ENCODE measurements around the gene HS3ST3A1. TPM values are rescaled to one million over a fixed set of nuclear protein-coding genes. Genes with fewer than 3 reads are reported as not detected.

HS3ST3A1 gene
- total and polyA plus RNA-seq, 2 of the 8 experiments (the other 6 are each of a cell fraction or from before 2014, with no cell fraction given): 5.4 to 5.7 TPM

DNA sequence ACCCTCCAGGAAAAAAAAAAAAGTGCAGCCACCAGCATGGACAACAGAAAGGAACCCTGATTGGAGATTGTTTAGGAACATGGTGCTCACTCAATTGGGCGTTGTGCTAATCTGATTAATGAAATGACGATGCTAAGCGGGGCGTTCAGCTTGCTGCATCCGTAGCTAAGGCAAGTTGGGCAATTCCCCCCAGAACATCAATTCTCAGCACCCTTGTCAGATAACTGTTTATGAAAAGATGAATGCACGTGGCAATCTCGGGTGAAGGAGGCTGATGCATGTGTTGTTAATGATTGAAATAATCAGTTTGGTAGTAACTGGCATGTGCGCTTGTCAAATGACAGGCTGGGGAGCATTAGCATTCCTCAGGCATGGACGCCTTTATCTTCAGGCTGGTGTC is 57.0 kb downstream of the HS3ST3A1 start:
- Histone ChIP-seq H4K5ac (ENCODE audit: insufficient read length, low read depth, low read length) (no peak overlapping the region), H3K79me2 (ENCODE audit: control insufficient read depth in 1 of 2, insufficient read depth in 2 of 2, low read length in 2 of 2) (no peaks in the 10 kb centered on the region), H3K23ac (ENCODE audit: insufficient read length) (no peak overlapping the region), H3K79me1 (ENCODE audit: low read depth, low read length) (no peaks in the 10 kb centered on the region), H4K91ac (replicated peaks; ENCODE audit: insufficient read length, low read length) (no peak overlapping the region), H4K20me1 (replicated peaks in 1 of 2; ENCODE audit: control insufficient read depth in 1 of 2, insufficient read depth in 2 of 2, low read length in 2 of 2) (no peaks in the 10 kb centered on the region), H3K14ac (ENCODE audit: insufficient read length) (no peak overlapping the region), H2BK15ac (ENCODE audit: low read length) (no peak overlapping the region), H3K9me3 (ENCODE audit: insufficient read depth in 2 of 2, low read depth in 1 of 2, low read length in 1 of 2) (no peaks in the 10 kb centered on the region), H3K4ac (replicated peaks; ENCODE audit: insufficient read length, low read depth, low read length) (no peak overlapping the region), H2BK20ac (ENCODE audit: low read length) (no peak overlapping the region), H3K23me2 (ENCODE audit: low read depth, low read length) (no peaks in the 10 kb centered on the region), H2BK120ac (replicated peaks; ENCODE audit: low read depth, low read length) (no peak overlapping the region), H3K4me2 (ENCODE audit: insufficient read depth in 1 of 2, low read depth in 2 of 2, low read length in 2 of 2) (no peak overlapping the region), H2AK5ac (ENCODE audit: low read depth, low read length) (no peak overlapping the region), H3K36me3 (ENCODE audit: control insufficient read depth in 2 of 4, insufficient read depth in 4 of 4, low read length in 3 of 4) (no peaks in the 10 kb centered on the region; a peak in 2 of 8 replicates), H3K27me3 (replicated peaks in 1 of 4; ENCODE audit: control insufficient read depth in 3 of 4, extremely low read depth in 1 of 4, insufficient read depth in 3 of 4, low read length in 3 of 4) (no peaks in the 10 kb centered on the region), H4K8ac (ENCODE audit: extremely low read depth, insufficient read depth, low read length) (no peak overlapping the region), H3K18ac (ENCODE audit: extremely low read depth, low read length) (no peak overlapping the region), H3K56ac (replicated peaks; ENCODE audit: insufficient read length, low read depth, low read length) (no peak overlapping the region), H3K4me3 (ENCODE audit: extremely low read depth in 1 of 4, insufficient read depth in 2 of 4, low read depth in 3 of 4, low read length in 4 of 4) (no peak overlapping the region), H2AFZ (ENCODE audit: low read length) (no peak overlapping the region), H3K9ac (replicated peaks in 1 of 4; ENCODE audit: extremely low read depth in 1 of 4, low read depth in 3 of 4, low read length in 3 of 4) (no peak overlapping the region), H3K4me1 (replicated peaks in 1 of 4; ENCODE audit: control insufficient read depth in 3 of 4, insufficient read depth in 4 of 4, low read length in 3 of 4) (no peaks in the 10 kb centered on the region), H2BK5ac (ENCODE audit: low read depth, low read length) (no peak overlapping the region), H2BK12ac (ENCODE audit: low read depth, low read length) (no peak overlapping the region), H3K27ac (ENCODE audit: low read depth, low read length) (no peak overlapping the region)
- TF ChIP-seq, protein P1, sequence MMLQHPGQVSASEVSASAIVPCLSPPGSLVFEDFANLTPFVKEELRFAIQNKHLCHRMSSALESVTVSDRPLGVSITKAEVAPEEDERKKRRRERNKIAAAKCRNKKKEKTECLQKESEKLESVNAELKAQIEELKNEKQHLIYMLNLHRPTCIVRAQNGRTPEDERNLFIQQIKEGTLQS (IDR thresholded peaks at IDR 0.05; ENCODE audit: insufficient read depth, low read depth, low read length): no peak
- no peak for TF ChIP-seq GTF2F1 (IDR thresholded peaks at IDR 0.05; ENCODE audit: borderline replicate concordance, low read depth, low read length)
- ChIA-PET CTCF (ENCODE audit: partially characterized antibody) (interaction anchor here (1.0 kb wide), 1 partner anchor 9 kb away, joined by 3 read pairs; no protein-coding TSS in a partner anchor), POLR2A (ENCODE audit: partially characterized antibody) (no interaction called here)
- WGBS, 2 experiments (ENCODE audit: extremely low coverage in 1 of 2, insufficient coverage in 1 of 2, insufficient read length in 1 of 2, insufficient replicate concordance in 2 of 2, low coverage in 1 of 2, low lambda C conversion rate in 2 of 2, missing lambda C conversion rate in 1 of 2): 93% methylated on average over 9 of the region's 9 CpGs; no CpG with 5 or more reads in 1 of the 2 experiments
- DNase-seq (ENCODE audit: low read depth in 1 of 2, low spot score in 2 of 2) (no peak), FAIRE-seq (no peak)
